Measurements from ENCODE around the gene BST1. TPM values are rescaled to one million over a fixed set of nuclear protein-coding genes. Genes with fewer than 3 reads are reported as not detected.

BST1 gene
- total RNA-seq, 1 experiment from 2014 or later = not detected

GRCh38 chr4:15690020-15690809 lies 12.7 kb upstream of the BST1 start:
- H3K14ac ChIP-seq (ENCODE audit: insufficient read depth, low read length) = no peak overlapping the region
- peaks cover 16 to 38% (median 28%) of the 10 kb centered on the region in 3 experiments for H3K36me3 Mint-ChIP-seq (ENCODE audit: insufficient read depth in 1 of 3, low read depth in 3 of 3)
- H4K8ac ChIP-seq (replicated peaks; ENCODE audit: insufficient read length, low read depth, low read length) = no peak overlapping the region
- H3K9me3 Mint-ChIP-seq = peaks cover 5 to 7% of the 10 kb centered on the region in 2 experiments; a peak in 2 of 5 replicates
- DNase-seq = no peak
- H3K56ac ChIP-seq (ENCODE audit: insufficient read length, low read depth, low read length) = no peak overlapping the region
- H3K23ac ChIP-seq (ENCODE audit: insufficient read length, low read depth, low read length) = no peak overlapping the region
- H3K4me1 Mint-ChIP-seq = peaks cover 34 to 44% of the 10 kb centered on the region in 2 experiments
- H2BK12ac ChIP-seq (ENCODE audit: insufficient read length, low read depth, low read length) = no peak overlapping the region
- H2AK5ac ChIP-seq (ENCODE audit: insufficient read length, low read length) = no peak overlapping the region
- no peak overlapping the region for H2BK20ac ChIP-seq (ENCODE audit: low read depth, low read length, poor library complexity, severe bottlenecking)
- H3K27me3 Mint-ChIP-seq (ENCODE audit: low read depth) = no peaks in the 10 kb centered on the region
- no peak overlapping the region; a peak in 1 of 5 replicates for H3K4me3 Mint-ChIP-seq
- H3K79me2 ChIP-seq (ENCODE audit: insufficient read depth, low read length) = no peaks in the 10 kb centered on the region
- H3T11ph ChIP-seq (ENCODE audit: low read length) = no peak overlapping the region
- H3K9ac ChIP-seq (ENCODE audit: extremely low read depth, insufficient read length, low read length) = no peak overlapping the region
- H2AFZ ChIP-seq (ENCODE audit: low read length) = no peak overlapping the region
- no peak overlapping the region; the same call in 1 of the 2 replicates for H3K4ac ChIP-seq (ENCODE audit: low read depth, low read length)
- no peaks in the 10 kb centered on the region for H3K79me1 ChIP-seq (ENCODE audit: insufficient read depth, low read depth, low read length, poor library complexity, severe bottlenecking)
- peaks cover 7% of the 10 kb centered on the region for H3K4me1 ChIP-seq (ENCODE audit: insufficient read depth, low read length)
- H3K27ac Mint-ChIP-seq = peak overlapping the region; percentile 31 to 82 (median 70); a peak in 5 of 7 replicates
- TF ChIP-seq CTCF (conservative IDR thresholded peaks at IDR 0.05) = no peak
- no peaks in the 10 kb centered on the region for H3K23me2 ChIP-seq (ENCODE audit: insufficient read length, low read depth, low read length, poor library complexity, severe bottlenecking)
- no peaks in the 10 kb centered on the region for H3K9me3 ChIP-seq (ENCODE audit: control insufficient read depth, low read depth, low read length)
- H4K91ac ChIP-seq (ENCODE audit: insufficient read length, low read depth, low read length) = no peak overlapping the region
- WGBS (ENCODE audit: extremely low coverage, insufficient read length, low lambda C conversion rate) = no CpG with 5 or more reads among the region's 7 CpGs
- H2BK120ac ChIP-seq (ENCODE audit: low read depth, low read length, poor library complexity, severe bottlenecking) = peak overlapping the region; percentile 23
- no peaks in the 10 kb centered on the region for H3K27me3 ChIP-seq (ENCODE audit: insufficient read depth, low read length)
- H2BK15ac ChIP-seq (ENCODE audit: low read depth, low read length) = no peak overlapping the region
- H3K18ac ChIP-seq (ENCODE audit: insufficient read length, low read depth, low read length) = peak overlapping the region; percentile 92
- peak overlapping the region; percentile 70 for H3K27ac ChIP-seq (ENCODE audit: insufficient read length, low read depth, low read length)
- H3K4me2 ChIP-seq (ENCODE audit: insufficient read depth, insufficient read length, low read length) = peak overlapping the region; percentile 21
- H4K20me1 ChIP-seq (ENCODE audit: control insufficient read depth, insufficient read depth, insufficient read length) = no peaks in the 10 kb centered on the region
- H2BK5ac ChIP-seq (ENCODE audit: insufficient read length, low read length) = no peak overlapping the region
- no peak overlapping the region for H4K5ac ChIP-seq (ENCODE audit: insufficient read length, low read depth, low read length)
